SKM-1 treated with dmso at 0.1 percent for 144 hours (cell line): ENCODE measurements around the gene SLC5A8.
"Not testable (repeated sequence)": the region's sequence is repeated elsewhere in the genome, so short reads cannot be mapped to it uniquely, and the experiment has no call there.

Experiments
- DNase-seq: peaks from one replicate; lab custom pipeline; 2025; ENCODE audit not compliant: unreplicated experiment; lab: John Stamatoyannopoulos, UW

The SLC5A8 gene

GRCh38 chr12:101173197-101173749, 36.8 kb downstream of the SLC5A8 start:
- no peak for DNase-seq

DNA sequence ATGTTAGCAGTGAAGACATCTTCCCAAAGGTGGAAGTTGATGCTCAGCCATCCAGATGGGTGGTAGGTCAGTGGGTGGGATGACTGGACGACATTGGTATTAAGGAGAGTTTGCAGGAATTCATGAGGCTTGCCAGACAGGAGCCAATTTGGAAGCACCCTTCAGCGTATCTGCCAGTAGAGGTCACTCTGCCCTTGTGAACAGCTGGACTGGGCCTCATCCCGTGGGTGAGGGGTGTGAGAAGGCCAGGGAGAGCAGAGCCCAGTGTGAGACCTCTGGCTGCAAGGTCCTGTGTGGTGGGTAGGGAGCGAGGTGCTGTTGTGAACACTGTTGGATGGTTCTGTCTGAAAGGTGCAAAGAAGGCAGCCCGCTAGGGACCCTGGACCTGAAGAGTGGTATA, 37.7 kb downstream of the SLC5A8 start:
- DNase-seq: no peak

DNA sequence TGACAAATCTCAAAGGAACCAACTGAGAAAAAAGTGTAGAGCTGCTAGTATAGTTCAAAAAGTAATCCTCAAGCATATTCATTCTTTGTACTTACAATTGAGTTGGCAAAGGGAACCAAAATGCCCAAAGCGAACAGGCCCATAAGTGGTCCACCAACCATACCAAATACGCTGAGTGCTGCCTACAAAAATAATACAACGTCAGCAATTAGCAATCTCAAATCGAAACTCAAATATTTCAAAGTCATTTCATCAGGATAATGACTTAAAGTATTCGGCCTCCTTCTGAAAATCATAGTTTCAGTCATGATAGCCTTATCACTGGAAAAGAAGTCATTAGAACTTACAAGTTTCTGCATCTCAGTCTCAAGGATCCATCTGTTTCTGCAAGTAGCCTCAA, 42.0 kb downstream of the SLC5A8 start:
- no peak for DNase-seq

DNA sequence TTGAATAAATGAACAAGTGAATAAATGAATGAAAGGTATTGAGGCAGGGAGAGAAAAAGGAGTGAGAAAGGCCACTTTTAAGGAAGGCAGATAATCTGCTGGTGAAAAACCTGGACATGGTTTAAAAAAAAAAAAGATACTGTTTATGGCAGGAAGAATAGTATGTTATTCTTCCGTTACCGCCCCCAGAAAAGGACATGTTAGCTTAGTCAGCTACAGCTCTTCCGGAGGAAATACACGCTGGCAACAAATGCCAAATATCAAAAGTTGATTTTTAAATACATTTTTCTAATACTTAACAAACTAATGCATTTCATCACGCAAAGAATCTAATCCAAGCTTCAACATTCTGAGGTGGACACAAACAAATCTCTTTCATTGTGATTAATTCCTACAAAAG, 43.2 kb downstream of the SLC5A8 start:
- no peak for DNase-seq

GRCh38 chr12:101165319-101165718, 44.7 kb downstream of the SLC5A8 start:
- DNase-seq: no peak

DNA sequence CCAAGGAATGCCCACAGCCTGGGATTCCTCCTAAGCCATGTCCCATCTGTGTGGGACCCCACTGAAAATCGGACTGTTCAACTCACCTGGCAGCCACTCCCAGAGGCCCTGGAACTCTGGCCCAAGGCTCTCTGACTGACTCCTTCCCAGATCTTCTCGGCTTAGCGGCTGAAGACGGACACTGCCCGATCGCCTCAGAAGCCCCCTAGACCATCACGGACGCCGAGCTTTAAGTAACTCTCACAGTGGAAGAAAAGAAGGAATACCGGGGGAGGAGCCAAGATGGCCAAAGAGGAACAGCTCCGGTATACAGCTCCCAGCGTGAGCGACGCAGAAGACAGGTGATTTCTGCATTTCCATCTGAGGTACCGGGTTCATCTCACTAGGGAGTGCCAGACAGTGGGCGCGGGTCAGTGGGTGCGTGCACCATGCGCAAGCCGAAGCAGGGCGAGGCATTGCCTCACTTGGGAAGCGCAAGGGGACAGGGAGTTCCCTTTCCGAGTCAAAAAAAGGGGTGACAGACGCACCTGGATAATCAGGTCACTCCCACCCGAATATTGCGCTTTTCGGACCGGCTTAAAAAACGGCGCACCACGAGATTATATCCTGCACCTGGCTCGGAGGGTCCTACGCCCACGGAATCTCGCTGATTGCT, 64.1 kb downstream of the SLC5A8 start:
- not testable (repeated sequence) for DNase-seq

DNA sequence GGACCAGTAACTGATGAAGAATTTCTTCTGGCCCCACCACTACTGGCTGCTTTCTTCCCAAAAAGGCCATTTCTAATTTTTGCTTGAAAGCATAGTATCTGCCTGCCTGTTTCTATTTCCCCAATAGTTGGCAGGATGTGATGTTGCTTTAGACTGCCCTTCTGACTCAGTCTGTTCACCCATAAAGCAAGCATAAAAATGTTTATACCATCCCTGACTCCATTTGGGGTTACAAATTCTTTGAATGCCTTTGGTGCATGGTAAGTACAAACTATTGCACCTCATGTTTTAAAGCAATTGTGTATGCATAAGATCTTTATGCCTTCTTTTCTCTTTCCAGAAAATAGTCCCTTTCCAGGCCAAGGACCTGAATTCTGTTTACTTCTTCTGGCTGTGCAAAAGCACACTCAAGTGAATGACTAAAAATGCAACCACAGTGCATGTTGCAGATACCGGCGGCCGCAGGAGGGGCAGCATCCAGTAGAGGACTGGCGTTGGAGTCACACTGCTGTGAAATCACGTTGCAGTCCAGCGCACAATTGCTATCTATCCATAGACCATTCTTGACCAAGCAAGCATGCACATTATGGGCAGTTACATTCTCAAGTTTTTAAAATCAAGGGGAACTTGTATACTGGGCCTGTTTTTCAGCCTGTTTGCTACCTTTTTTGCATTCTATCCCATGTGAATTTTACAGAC, 82.4 kb downstream of the SLC5A8 start:
- DNase-seq: no peak

DNA sequence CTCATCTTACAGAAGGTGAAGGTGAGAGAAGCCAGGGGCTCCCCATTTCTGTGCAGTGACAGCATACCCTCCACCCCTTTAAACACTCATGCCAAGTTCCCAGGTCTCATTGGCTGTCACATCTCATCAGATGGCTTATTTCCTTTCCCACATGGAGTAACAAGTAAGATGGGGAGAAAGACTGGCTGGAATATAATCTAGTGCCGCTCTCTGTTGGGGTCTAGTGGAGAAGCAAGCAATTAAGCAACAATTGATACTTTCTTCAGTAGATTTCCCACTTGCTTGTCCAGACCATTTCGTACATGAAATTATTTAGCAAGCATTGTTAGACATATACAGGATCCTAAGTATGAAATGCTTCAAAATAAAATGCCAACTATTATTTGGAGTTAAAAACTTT, 92.2 kb downstream of the SLC5A8 start:
- no peak for DNase-seq

DNA sequence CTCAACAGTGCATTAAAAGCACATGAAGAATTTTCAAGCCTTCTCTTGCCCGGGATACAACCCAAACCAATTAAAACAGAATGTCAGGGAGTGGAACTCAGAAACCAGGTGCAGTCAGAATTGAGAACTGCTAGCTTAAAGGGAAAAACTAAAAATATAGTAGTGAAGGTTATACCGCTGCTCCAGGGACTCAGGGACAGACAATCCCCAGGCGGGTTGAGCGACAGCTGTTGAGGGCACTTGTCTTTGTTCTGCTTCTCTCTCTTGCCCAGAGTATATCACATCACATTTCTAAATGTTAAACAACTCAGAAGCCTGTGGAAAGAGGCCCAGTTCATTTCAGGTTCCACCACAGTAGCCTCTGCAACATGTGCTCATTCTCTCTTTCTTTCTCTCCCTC, 93.1 kb downstream of the SLC5A8 start:
- DNase-seq: no peak

- DNase-seq: no peak
These were observed 94.7 kb downstream of the SLC5A8 start for GRCh38 chr12:101115326-101115725.

DNA sequence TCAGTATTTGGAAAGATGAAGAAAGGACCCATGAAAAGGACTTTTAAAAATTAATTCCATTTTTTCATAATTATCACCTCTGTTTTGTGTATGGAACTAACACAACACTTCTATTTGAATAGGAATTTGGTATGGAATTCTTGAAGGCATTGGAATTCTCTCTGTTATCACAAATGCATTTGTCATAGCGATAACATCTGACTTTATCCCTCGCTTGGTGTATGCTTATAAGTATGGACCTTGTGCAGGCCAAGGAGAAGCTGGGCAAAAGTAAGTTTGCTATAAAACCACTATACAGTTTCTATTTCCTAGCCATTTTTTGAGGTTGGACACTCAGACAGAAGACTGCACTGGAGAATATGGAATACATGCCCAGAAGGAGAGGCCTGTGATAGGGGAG, 98.6 kb downstream of the SLC5A8 start:
- DNase-seq: no peak

DNA sequence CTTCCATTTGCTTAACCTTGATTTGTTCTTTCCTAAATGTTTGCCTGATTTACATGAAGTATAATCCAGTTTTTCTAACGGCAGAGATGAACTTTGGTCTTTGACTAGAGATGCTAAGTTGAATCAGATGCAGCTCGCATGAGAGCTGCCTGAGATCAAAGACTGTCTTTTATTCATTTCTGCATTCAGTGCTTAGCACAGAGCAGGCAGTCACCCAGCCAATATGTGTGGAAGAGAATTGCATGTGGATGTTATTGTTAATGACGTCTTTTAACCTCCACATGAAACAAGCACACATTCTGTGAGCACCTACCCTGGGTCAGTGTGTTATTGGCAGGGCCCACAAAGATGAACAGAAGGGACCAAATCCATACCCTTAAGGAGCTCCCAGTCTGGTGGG, 99.2 kb downstream of the SLC5A8 start:
- DNase-seq: no peak

- DNase-seq: no peak
These were observed 101.9 kb downstream of the SLC5A8 start for GRCh38 chr12:101108130-101108529.

- no peak for DNase-seq
These were observed 102.8 kb downstream of the SLC5A8 start for GRCh38 chr12:101107032-101107763.
